NCI-H2227 (cell line): Measurements from ENCODE around the gene TBC1D21.

ENCODE experiments used
- DNase-seq: peaks from one replicate; lab custom pipeline; 2025; ENCODE audit not compliant: unreplicated experiment; lab: John Stamatoyannopoulos, UW

TBC1D21 gene

GRCh38 chr15:73907035-73907408, 33.7 kb downstream of the TBC1D21 start:
- no peak for DNase-seq

GRCh38 chr15:73908030-73908821, 34.9 kb downstream of the TBC1D21 start:
- peak; percentile 82 for DNase-seq

GRCh38 chr15:73908822-73909122, 35.4 kb downstream of the TBC1D21 start:
- no peak for DNase-seq

GRCh38 chr15:73909651-73910050, 36.3 kb downstream of the TBC1D21 start:
- no peak for DNase-seq

- DNase-seq = no peak
Measured at GRCh38 chr15:73910522-73911303, 37.3 kb downstream of the TBC1D21 start.

GRCh38 chr15:73912030-73912596, 38.7 kb downstream of the TBC1D21 start:
- DNase-seq = no peak

GRCh38 chr15:73914145-73914544, 40.8 kb downstream of the TBC1D21 start:
- no peak for DNase-seq

- DNase-seq = no peak
Measured at GRCh38 chr15:73915082-73915481, 41.7 kb downstream of the TBC1D21 start.

GRCh38 chr15:73918784-73919183, 45.4 kb downstream of the TBC1D21 start:
- no peak for DNase-seq

GRCh38 chr15:73919706-73920105, 46.3 kb downstream of the TBC1D21 start:
- no peak for DNase-seq

GRCh38 chr15:73921254-73921925, 48.0 kb downstream of the TBC1D21 start:
- no peak for DNase-seq

- DNase-seq = peak; percentile 46
Measured at GRCh38 chr15:73922186-73923151, 49.1 kb downstream of the TBC1D21 start.

- DNase-seq = no peak
Measured at GRCh38 chr15:73923156-73923487, 49.8 kb downstream of the TBC1D21 start.

GRCh38 chr15:73923488-73924164, 50.3 kb downstream of the TBC1D21 start:
- no peak for DNase-seq

GRCh38 chr15:73924171-73924921, 51.0 kb downstream of the TBC1D21 start:
- no peak for DNase-seq

GRCh38 chr15:73925848-73926218, 52.5 kb downstream of the TBC1D21 start:
- no peak for DNase-seq

- peak; percentile 61 for DNase-seq
Measured at GRCh38 chr15:73926219-73927002, 53.0 kb downstream of the TBC1D21 start, which contains the start of gene LOXL1. Gene LOXL1, plus strand, starts transcription at chr15:73926462. Its CDS starts 322 bp downstream, at chr15:73926784.

GRCh38 chr15:73927003-73927475, 53.7 kb downstream of the TBC1D21 start:
- DNase-seq = peak; percentile 35
